Neuron (in vitro differentiated cells): ENCODE results near the gene TTC28.
A peak's percentile ranks its signal among the peaks of the same experiment; 100 is the strongest.

Experiments
- H2AFZ ChIP-seq: one replicate; pipeline ENCODE4 v1.6.1; 2013; ENCODE audit warnings: low read depth, mild to moderate bottlenecking, inconsistent platforms, low read length, moderate library complexity
- H3K27me3 ChIP-seq: one replicate; pipeline ENCODE4 v1.6.1; 2013; ENCODE audit warnings: low read length; ENCODE audit not compliant: insufficient read depth
- H3K36me3 ChIP-seq: one replicate; pipeline ENCODE4 v1.6.1; 2013; ENCODE audit warnings: low read length; ENCODE audit not compliant: insufficient read depth
- H3K4me1 ChIP-seq: one replicate; pipeline ENCODE4 v1.6.1; 2013; ENCODE audit warnings: low read length; ENCODE audit not compliant: insufficient read depth
- H3K4me3 ChIP-seq: 2 replicates; pipeline ENCODE4 v1.5.1; 2013; ENCODE audit warnings: mild to moderate bottlenecking, low read length, moderate library complexity
- H3K9me3 ChIP-seq: one replicate; pipeline ENCODE4 v1.6.1; 2013; ENCODE audit warnings: low read length

TTC28 gene

GRCh38 chr22:28116219-28116673, 563.4 kb downstream of the TTC28 start:
- Histone ChIP-seq H3K9me3 (no peaks in the 10 kb centered on the region), H2AFZ (no peak overlapping the region), H3K4me1 (peaks cover 22% of the 10 kb centered on the region), H3K4me3 (no peak overlapping the region), H3K27me3 (no peaks in the 10 kb centered on the region), H3K36me3 (no peaks in the 10 kb centered on the region)

- no peak overlapping the region for H3K4me3 ChIP-seq
- no peak overlapping the region for H2AFZ ChIP-seq
- H3K9me3 ChIP-seq, result no peaks in the 10 kb centered on the region
- H3K36me3 ChIP-seq, result no peaks in the 10 kb centered on the region
- peaks cover 22% of the 10 kb centered on the region for H3K4me1 ChIP-seq
- no peaks in the 10 kb centered on the region for H3K27me3 ChIP-seq
Observed at GRCh38 chr22:28115426-28115825, 564.2 kb downstream of the TTC28 start.

- Histone ChIP-seq H3K4me3 (peak overlapping the region; percentile 5), H3K36me3 (peaks cover 4% of the 10 kb centered on the region), H3K27me3 (no peaks in the 10 kb centered on the region), H3K4me1 (peaks cover 22% of the 10 kb centered on the region), H2AFZ (no peak overlapping the region), H3K9me3 (no peaks in the 10 kb centered on the region)
Observed at GRCh38 chr22:28112548-28113043, 567.0 kb downstream of the TTC28 start.

GRCh38 chr22:28112190-28112544, 567.5 kb downstream of the TTC28 start:
- Histone ChIP-seq H3K36me3 (peaks cover 8% of the 10 kb centered on the region), H3K4me3 (no peak overlapping the region), H3K9me3 (no peaks in the 10 kb centered on the region), H3K4me1 (peaks cover 22% of the 10 kb centered on the region), H2AFZ (no peak overlapping the region), H3K27me3 (no peaks in the 10 kb centered on the region)

GRCh38 chr22:28111501-28112189, 568.0 kb downstream of the TTC28 start:
- no peak overlapping the region for H2AFZ ChIP-seq
- H3K27me3 ChIP-seq, result no peaks in the 10 kb centered on the region
- H3K4me3 ChIP-seq, result no peak overlapping the region
- H3K9me3 ChIP-seq, result no peaks in the 10 kb centered on the region
- H3K36me3 ChIP-seq, result peaks cover 12% of the 10 kb centered on the region
- H3K4me1 ChIP-seq, result peaks cover 22% of the 10 kb centered on the region

GRCh38 chr22:28108851-28109250, 570.8 kb downstream of the TTC28 start:
- no peak overlapping the region for H2AFZ ChIP-seq
- H3K4me3 ChIP-seq, result no peak overlapping the region
- H3K9me3 ChIP-seq, result no peaks in the 10 kb centered on the region
- H3K27me3 ChIP-seq, result no peaks in the 10 kb centered on the region
- H3K4me1 ChIP-seq, result peaks cover 22% of the 10 kb centered on the region
- H3K36me3 ChIP-seq, result peaks cover 35% of the 10 kb centered on the region

- Histone ChIP-seq H3K4me3 (no peak overlapping the region), H3K4me1 (peaks cover 4% of the 10 kb centered on the region), H3K9me3 (no peaks in the 10 kb centered on the region), H3K36me3 (peaks cover 46% of the 10 kb centered on the region), H3K27me3 (no peaks in the 10 kb centered on the region), H2AFZ (no peak overlapping the region)
Observed at GRCh38 chr22:28106617-28107016, 573.0 kb downstream of the TTC28 start.

GRCh38 chr22:28105988-28106387, 573.7 kb downstream of the TTC28 start:
- no peak overlapping the region for H3K4me3 ChIP-seq
- H3K9me3 ChIP-seq, result no peaks in the 10 kb centered on the region
- no peak overlapping the region for H2AFZ ChIP-seq
- no peaks in the 10 kb centered on the region for H3K4me1 ChIP-seq
- H3K36me3 ChIP-seq, result peaks cover 51% of the 10 kb centered on the region
- H3K27me3 ChIP-seq, result no peaks in the 10 kb centered on the region

GRCh38 chr22:28105413-28105812, 574.2 kb downstream of the TTC28 start:
- no peaks in the 10 kb centered on the region for H3K9me3 ChIP-seq
- H2AFZ ChIP-seq, result no peak overlapping the region
- peaks cover 57% of the 10 kb centered on the region for H3K36me3 ChIP-seq
- no peaks in the 10 kb centered on the region for H3K4me1 ChIP-seq
- H3K27me3 ChIP-seq, result no peaks in the 10 kb centered on the region
- no peak overlapping the region for H3K4me3 ChIP-seq

- Histone ChIP-seq H3K36me3 (peaks cover 70% of the 10 kb centered on the region), H3K27me3 (no peaks in the 10 kb centered on the region), H2AFZ (no peak overlapping the region), H3K4me1 (no peaks in the 10 kb centered on the region), H3K4me3 (no peak overlapping the region), H3K9me3 (no peaks in the 10 kb centered on the region)
Observed at GRCh38 chr22:28103596-28103995, 576.0 kb downstream of the TTC28 start.

- no peak overlapping the region for H3K4me3 ChIP-seq
- no peak overlapping the region for H2AFZ ChIP-seq
- no peaks in the 10 kb centered on the region for H3K4me1 ChIP-seq
- H3K36me3 ChIP-seq, result peaks cover 74% of the 10 kb centered on the region
- H3K27me3 ChIP-seq, result no peaks in the 10 kb centered on the region
- no peaks in the 10 kb centered on the region for H3K9me3 ChIP-seq
Observed at GRCh38 chr22:28102151-28102812, 577.4 kb downstream of the TTC28 start.

- no peak overlapping the region for H3K4me3 ChIP-seq
- H3K9me3 ChIP-seq, result no peaks in the 10 kb centered on the region
- no peaks in the 10 kb centered on the region for H3K27me3 ChIP-seq
- no peak overlapping the region for H2AFZ ChIP-seq
- H3K36me3 ChIP-seq, result peaks cover 68% of the 10 kb centered on the region
- H3K4me1 ChIP-seq, result peaks cover 4% of the 10 kb centered on the region
Observed at GRCh38 chr22:28097627-28098026, 582.0 kb downstream of the TTC28 start.

- Histone ChIP-seq H2AFZ (no peak overlapping the region), H3K4me1 (peaks cover 4% of the 10 kb centered on the region), H3K9me3 (no peaks in the 10 kb centered on the region), H3K4me3 (no peak overlapping the region), H3K36me3 (peaks cover 74% of the 10 kb centered on the region), H3K27me3 (no peaks in the 10 kb centered on the region)
Observed at GRCh38 chr22:28096161-28096560, 583.5 kb downstream of the TTC28 start.
